DMS79 (cell line): ENCODE results near the gene LAMTOR2.

Source experiments
- DNase-seq: peaks from one replicate; lab custom pipeline; 2025; lab: John Stamatoyannopoulos, UW

LAMTOR2 gene

DNA sequence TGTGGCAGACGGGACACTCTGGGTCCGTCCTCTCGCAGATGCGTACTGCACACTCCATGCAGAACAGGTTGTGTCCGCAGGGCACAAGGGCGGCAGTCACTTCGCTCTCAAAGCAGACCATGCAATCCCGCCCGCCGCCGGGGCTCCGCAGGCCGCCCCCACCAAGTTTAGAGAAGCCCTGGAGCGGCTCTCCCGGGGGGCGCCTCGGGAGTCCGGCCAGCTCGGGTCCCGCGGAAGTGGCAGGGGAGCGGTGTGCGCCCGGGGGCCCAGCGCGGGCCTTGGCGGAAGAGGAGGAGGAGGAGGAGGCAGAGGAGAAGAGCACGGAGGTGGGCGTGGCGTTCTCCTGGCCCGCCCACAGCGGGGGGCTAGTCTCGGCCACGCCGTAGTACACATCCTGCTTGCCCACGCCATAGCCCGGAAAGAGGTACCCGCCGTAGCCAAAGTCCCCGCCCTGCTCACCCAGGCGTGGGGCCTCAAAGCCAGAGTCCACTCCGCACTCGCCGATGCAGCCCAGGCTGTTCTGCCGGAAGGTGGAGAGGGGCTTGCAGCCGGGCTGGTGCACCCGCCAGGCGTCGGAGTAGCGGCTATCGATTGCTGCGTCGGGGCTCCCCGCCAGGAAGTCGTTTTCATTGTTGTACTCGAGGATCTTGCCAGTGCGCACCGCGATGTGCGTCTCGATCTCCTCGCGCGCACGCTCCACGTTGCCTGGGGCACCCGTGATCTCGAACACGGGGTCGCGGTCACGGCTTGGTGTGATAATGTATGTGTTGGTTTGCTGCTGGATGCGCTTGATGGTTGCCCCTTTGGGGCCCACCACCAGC, 22.2 kb downstream of the LAMTOR2 start:
- DNase-seq, result no peak

DNA sequence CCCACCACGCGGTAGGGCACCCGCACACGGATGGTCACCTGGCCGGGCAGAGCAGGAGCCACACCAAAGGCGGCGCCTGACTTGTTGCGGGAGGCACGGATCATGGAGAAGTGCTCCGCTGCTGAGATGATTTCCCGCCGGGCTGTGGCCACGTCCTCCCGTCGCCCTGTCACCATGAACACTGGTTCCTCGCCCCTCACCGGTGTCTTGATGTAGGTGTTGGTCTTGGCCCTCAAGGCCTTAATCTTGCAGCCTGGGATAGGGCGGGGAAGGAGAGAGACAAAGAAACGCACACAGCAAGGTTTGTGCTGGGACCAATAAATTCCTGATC, 22.8 kb downstream of the LAMTOR2 start:
- DNase-seq, result no peak

DNA sequence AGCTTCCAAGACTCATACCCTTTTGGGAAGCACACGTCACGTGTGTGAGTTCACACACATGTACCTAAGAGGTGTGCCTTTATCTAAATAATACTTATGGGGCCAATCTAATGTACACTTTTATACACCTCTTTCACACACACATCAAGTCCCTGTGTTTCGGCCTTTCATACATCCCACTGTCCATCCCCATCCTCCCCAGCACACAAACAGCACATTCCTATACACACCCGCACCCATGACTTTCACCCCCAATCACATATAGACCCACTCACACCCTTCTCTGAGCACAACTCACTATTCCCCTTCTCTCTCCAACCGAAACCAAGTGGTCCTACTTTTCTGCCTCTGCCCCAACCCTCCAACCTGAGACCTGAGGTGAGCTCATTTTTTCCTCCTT, 24.1 kb downstream of the LAMTOR2 start:
- no peak for DNase-seq

DNA sequence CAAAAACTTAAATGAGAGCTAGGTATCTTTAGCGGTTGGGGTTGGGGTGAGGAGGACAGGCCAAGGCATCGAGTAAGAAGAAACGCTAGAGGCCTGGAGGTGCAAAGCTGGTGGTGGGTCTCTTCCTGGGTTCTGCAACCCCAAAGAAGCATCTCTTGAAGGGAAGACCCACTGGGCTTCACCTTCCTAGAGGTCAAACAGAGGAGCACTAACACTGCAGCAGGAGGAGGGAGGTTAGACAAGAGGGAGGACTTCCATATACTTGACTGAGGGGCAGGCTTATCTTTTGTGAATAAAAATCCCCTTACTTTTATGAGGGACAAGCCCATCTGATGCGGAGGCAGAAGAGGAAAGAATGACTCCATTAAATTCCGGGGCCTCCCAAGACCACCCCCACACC, 25.2 kb downstream of the LAMTOR2 start:
- DNase-seq, result no peak

DNA sequence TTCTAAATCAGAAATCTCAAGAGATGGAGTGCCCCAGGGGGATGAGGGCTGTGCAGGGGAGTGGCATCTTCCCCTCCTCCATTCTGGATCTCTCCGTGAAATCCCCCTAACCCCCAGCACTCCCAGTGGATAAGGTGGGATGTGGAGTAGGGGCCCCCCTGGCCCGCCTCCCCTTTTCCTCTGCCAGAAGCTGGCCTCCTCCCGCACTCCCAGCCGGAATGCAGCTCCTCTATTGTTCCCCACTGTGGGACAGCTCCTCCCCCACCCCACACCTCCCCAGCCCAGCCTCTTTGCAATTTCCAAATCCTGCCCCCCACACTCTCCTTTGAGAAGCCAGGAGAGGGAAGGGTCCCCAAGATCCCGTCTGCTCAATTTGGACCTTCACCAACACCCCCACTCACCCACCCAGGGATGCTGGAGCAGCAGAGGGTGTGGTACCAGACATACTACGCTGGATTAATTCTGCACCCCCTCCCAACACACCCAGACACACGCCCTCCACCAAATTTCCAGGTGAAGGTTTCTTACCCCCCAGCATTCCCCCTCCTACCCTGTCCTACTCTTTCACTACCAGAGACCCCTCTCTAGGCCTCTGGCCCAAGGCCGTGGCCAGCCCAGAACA, 25.8 kb downstream of the LAMTOR2 start:
- no peak for DNase-seq

DNA sequence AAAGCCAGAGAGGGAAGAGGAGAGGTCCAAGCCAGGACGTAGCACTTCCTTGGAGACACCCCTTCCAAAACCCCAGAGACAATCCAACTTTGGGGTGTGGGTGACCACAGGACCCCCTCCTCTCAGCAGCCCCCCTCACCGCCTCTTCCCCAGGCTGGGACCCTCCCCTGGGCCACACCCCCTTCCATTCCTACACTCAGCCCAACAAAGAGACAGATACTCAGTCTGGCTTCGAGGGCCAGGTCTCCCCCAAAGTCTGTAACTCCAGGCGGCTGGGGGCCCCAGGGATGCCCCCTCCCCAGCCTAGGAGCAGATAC, 26.2 kb downstream of the LAMTOR2 start:
- DNase-seq, result no peak

DNA sequence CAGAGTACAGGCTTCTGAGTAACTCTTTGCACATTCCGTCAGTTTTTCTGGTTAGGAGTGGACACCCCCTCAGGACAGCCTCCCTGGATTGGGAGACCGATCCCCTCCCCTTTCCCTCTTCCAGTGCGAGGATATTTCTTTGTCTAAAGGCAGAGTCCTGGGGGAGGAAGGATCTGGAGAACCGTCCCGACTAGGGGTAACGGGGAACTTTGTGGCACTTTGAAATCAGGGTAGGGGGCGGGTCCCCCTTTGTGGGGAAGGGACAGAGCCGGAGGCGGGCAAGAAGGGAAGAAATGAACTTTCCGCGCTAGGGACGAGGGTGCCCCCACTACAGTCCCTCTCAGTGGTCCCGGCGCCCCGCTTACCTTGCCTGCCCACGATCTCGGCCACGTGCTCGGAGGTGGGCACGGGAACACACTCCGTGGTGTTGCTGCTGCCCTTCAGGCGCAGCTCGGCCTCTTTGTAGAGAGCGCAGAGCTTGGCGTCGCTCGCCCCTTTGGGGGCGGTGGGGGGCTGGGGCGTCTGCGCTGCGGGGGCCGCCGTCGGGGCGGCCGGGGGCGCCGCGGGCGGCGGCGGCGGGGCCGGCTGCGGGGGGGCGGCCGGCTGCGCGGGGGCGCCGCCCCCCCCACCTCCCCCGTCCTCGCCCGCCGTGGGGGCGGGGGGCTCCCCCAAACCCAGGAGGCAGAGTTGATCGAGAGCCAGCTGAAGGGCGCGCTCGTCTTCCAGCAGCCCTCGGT, 26.8 kb downstream of the LAMTOR2 start:
- DNase-seq, result no peak

DNA sequence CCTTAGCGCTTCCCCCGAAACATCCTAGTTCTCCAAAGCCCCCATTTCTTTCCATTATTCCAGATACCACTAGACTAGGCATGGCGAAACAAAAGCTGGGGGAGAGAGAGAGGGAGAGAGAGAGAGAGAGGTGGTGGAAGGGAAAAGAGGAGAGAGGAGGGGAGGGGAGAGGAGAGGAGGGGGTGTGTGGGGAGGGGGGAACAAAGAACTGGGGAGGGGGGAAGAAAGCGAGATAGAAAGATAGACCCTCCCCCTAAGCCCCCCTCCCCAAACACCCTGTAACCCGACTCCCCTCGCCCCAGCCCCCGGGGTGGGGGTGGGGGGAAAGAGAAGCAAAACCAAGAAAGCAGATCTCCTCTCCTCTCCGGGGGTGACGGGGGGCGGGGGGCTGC, 27.3 kb downstream of the LAMTOR2 start:
- DNase-seq, result no peak

DNA sequence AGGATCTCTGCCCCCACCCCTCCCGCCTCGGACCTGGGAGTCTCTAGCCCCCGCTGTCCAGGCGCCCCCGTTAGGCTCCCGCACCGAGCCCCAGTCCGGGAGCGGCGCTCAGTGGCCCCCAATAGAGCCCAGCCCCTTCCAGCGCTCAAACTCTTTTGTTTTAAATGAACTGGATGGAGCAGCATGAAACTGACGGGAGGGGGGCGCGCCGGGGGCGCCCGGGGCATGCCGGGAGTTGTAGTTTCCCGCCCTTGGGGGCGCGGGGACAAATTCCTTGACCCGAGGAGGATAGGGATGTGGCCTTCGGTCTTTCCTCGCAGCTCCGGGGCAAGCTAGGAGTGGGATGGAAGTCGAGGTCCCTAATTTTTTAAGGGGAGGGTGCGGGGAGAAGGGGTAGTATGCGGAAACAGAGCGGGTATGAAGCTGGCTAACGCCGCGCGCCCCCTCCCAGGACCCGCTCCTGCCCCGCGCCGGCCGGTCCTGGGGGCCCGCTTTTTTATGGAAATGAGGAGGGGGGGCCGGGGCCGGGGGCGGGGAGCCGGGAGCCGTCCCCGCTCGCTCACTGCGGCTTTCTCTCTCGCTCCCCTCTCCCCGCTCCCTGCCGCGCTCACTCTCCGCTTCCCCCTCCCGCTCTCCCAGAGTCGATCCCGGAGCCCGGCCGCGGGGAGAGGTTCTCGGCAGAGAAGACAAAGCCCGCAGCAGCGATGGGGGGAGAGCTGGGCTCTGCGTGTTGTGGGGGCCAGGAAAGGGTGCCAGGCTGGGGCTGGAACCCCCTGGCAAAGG, 27.9 kb downstream of the LAMTOR2 start, which contains the start of gene MEX3A:
TSS of gene MEX3A (minus strand) at position 157 of the 783 bp plus-strand sequence. CDS start 467 bp downstream, outside the sequence.
- peak; percentile 72 for DNase-seq

DNA sequence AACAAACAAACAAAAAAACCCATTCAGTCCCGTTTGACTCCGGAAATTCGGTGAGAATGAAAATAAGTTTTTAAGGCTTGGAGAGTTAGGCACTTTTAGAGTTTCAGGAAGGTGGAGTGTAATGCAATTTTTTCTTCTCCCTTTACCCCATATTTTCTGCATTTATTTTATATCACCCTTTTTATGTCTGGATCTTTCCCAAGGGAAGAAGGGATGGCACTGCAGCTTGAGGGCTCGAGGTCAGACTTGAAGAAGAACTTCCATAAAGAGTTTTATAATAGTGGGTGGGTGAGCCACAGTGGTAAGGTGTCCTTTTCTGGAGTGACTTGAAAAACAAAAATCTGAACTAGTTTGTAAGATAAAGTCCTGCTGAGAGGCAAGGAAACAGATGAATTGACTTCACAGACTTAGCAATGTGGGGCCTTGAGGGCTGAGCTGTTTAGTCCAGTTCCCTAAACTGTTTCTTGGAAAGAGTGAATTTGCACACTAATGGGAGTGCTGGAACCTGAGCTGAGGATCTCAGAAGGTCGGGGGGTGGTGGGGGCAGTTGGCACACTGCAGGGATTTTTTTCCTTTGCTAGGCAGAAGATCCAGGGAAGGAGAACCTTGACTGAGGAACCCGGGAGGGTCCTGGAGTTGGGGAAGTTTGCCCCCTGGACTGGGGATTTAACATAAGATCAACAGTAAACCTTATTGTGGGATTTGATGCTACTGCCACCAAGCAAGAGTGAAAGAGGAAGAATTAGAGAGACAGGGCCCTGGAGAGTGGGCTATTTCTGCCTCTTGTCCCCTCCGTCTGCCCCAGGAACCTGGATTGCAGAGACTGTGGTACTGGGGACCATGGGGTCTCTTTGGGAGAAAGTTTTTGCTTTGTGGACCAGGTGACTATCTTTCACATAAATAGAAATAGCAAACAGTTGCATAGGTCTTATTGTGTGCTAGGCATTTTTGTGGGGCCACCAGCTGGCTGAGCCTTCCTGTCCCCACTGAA, 29.5 kb downstream of the LAMTOR2 start:
- DNase-seq, result no peak

DNA sequence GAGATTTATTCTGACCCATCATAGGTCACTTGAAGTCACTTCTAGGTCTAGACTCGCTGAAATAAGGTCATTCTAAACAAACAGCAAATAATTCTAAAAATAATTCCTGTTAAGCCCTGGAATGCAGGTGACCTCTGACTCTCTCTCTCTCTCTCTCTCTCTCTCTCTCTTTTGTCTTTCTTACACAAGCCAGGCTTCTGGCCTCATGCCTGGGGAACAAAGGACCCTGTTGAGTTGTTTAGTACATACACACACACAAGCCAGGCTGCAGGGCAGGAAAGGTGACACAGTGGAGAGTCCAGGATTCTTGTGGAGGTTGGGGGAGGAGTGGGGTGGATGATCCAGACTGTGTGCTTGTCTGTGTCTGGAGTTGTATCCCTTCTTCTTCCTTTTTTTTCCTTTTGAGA, 31.7 kb downstream of the LAMTOR2 start:
- no peak for DNase-seq

DNA sequence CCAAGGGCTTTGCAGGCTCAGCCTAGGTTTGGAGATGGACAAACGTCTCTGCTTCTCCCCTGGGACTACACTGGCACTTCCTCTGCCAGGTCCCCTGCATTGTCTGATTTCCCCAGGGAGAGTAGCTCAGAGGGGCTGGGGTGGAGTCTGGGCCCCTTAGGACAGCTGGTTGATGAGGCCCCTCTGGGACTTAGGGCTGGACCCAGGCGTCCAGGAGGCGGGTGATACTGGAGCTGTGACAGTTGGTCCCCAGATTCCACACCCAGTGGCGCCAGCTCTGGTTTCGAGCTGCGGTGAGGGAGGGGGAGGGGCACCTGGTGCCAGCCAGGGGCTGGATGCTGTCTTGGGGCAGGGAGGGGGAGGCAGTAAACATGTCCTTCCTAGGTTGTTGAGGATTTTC, 35.1 kb downstream of the LAMTOR2 start:
- no peak for DNase-seq

DNA sequence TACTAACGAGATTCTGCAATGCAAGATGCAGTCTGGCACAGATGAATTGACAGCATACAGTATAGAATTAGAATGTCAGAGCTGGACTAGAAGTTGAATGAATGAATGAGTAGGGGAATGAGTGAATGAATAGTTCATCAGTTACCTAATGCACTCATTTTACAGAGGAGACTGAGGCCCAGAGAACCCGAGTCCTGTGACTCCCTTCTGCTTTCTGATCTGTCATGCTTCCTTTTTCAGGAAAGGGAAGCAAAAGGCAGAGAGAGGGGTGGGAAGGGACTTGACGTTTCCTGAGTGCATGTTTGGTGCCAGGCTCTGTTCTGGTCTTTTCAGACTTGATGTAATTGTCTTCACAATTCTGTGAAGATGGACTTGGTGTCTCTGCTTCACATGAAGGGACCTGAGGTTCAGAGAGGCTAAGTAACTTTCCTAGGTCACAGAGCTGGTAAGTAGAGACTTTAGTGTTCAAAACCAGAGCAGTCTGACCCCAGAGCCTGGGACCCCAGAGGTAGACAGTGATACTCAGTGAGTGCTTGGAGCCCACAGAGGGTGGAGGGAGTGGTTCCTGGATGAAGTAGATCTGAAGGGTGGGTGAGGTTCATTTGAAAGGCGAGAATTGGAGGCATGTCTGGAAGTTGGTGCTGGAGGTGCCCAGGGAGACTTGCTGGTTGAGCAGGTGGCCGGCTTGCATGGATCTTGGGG, 35.7 kb downstream of the LAMTOR2 start:
- no peak for DNase-seq

DNA sequence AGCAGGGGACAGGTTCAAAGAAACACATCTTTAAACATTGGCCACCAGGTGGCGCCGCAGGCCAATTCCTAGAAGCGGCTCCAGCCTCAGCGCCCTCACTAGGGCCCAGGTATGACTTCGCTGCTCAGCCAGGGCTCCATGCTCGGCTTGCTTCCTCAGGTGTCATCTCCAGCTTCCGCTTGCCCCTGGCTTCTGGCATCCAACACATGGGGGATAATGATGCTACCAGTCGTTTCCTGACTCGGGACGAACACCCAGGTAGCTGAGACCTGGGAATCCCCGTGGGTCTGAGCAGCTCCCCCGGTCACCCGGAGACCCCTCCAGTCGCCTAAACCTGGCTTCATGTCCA, 36.2 kb downstream of the LAMTOR2 start:
- DNase-seq, result peak; percentile 64

DNA sequence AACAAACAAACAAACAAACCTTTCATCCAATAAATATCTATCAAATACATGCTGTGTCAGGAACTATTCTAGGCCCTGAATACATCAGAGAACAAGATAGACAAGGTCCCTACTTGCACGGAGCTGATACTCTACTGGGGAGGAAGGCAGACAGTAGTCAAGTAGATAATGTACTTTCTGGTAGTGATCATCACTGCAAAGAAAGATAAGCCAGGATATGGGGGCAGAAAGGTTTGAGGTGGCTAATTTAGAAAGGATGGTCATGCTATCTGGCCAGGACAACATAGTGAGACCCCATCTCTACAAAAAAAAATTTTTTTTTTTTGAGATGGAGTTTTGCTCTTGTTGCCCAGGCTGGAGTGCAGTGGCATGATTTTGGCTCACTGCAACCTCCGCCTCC, 37.0 kb downstream of the LAMTOR2 start:
- no peak for DNase-seq

DNA sequence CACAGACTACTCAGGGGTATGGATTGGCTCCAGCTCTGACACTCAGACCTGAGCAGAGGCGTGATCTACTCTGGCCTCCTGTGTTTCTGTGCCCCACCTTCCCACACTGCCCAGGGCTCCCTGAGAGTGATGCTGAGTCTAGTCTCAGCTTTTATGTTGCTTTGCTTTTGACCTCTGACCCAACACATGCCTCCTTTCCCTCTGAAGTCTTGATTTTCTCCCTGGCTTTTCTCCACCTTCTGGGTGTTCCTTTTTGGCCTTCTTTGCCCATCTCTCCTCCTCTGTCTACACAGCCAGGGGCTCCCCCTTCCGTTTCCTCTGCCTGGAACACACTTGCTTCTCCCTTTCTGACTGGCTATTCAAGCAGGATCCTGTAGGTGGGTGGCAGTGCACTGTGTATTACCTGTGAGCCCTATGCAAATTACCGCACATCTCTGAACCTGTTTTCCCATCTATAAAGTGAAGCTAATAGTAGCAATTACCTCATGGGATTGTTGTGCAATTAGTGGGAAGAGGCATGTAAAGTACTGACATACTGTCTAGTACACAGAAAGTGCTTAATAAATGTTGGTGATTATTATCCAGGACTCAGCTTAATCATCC, 41.4 kb downstream of the LAMTOR2 start:
- DNase-seq, result no peak

DNA sequence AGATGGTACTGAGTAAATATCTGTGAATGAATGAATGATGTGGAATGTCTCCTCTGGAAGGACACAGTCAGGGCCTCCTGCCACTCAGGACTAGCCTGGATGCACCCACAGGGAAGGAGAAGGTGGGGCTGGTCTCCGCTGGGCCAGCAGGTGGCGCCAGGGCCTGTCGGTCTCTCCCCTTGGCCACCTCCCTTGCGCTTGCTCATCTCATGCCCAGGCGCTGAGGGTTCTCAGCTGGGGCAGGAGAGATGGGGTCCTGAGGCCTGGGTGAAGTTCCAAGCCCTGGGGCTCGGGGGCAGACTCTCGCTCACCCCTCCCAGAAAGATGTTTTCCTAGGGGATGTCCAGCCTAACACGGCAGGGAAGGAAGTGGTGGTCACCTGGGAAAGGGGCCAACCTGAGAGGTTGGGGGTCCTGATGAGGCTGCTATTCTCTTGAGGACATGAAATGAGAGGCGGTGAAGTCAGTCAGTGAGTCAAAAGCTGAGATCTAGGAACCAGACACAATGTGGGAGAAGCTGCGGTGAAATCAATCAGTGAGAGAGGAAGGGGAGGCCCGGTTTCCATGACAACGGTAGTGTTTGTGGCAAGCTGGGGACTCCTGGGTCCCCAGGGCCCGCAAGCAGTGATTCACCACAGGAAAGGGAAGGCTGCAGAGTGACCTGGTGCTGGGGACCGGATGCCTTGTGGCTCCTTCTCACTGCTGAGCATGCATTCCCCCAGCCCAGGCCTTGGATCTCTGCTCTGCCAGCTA, 42.2 kb downstream of the LAMTOR2 start:
- peak; percentile 16 for DNase-seq

DNA sequence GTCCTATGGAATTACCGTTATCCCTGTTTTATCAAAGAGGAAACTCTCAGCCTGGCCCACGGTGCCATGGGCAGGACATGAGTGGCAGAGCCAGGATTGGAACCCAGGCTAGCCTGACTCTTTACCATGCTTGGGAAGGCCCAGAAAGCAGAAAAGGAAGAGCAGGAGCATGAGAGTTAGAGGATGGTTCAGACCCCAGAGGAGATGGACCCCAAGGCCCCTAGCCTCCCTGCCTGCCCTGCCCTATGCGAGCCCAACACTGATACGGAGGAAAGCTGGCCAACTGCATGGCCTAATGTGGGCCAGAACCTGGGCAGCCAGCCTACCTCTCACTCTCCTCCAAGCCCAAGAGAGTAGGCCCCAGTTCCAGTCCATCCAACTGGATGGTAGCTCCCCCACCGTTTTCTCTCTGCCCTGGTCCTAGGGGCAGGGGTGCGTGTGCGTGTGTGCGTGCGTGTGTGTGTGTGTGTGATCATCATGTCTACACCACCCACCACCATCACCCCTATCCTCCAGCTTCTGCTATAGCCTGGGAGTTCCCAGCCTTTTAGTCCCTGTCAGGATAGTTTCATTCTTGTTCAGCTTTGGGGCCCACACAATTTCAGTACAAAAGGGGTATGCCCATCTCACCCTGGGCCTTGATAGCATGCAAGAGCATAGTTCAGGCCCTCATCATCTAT, 43.1 kb downstream of the LAMTOR2 start:
- DNase-seq, result no peak

DNA sequence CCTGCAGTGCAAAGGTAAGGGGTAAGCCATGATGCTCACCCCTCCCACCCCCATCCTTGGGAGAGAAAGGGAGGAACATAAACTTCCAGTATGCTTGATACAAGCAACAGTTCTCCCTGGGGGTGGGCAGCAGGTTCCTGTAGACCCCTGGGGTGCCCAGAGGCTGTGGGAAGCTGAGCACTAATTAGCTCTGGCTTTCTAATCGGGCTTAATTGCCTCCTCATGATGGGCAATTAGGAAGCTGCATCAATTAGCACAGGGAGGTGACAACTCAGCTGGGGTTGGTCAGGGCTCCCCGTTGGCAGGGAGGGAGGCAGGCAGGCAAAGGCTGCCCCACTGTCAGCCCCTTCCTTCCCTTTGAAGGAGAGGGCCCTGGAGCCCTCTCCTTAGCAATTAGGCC, 44.2 kb downstream of the LAMTOR2 start:
- DNase-seq, result no peak
